Upper lobe of left lung (tissue), 6 donors: ENCODE results near the gene DYRK1A. TPM values are rescaled to one million over a fixed set of nuclear protein-coding genes. Genes with fewer than 3 reads are reported as not detected.

Experiments used
- ATAC-seq, 2 donors: fragments of 200-7000 bp; cut with Tn5 transposase; one replicate each; pipeline ENCODE4 v1.9.1; 2022; ENCODE audit warnings: mild to moderate bottlenecking in 2 of 2, moderate library complexity in 2 of 2; ENCODE audit not compliant: low FRiP score in 2 of 2
- DNase-seq, 2 donors: peaks; one replicate each; pipeline ENCODE4 v3.0.0-alpha.2; 2019 to 2020
- H3K27ac ChIP-seq, 4 donors: fragments of 200-600 bp; sonication (generic); one replicate each; pipeline ENCODE4 v1.5.1; 2016 to 2019
- H3K27me3 ChIP-seq, 4 donors: fragments of 200-600 bp; sonication (generic); one replicate each; pipeline ENCODE4 v1.5.1; 2017 to 2019
- H3K36me3 ChIP-seq, 4 donors: fragments of 200-600 bp; sonication (generic); one replicate each; pipeline ENCODE4 v1.5.1; 2016 to 2019
- H3K4me1 ChIP-seq, 4 donors: fragments of 200-600 bp; sonication (generic); one replicate each; pipeline ENCODE4 v1.5.1; 2018 to 2019
- H3K4me3 ChIP-seq, 4 donors: fragments of 200-600 bp; sonication (generic); one replicate each; pipeline ENCODE4 v1.5.1; 2017 to 2019; ENCODE audit warnings: mild to moderate bottlenecking in 2 of 4, moderate library complexity in 1 of 4
- H3K9me3 ChIP-seq, 4 donors: fragments of 200-600 bp; sonication (generic); one replicate each; pipeline ENCODE4 v1.5.1; 2018 to 2019
- CTCF ChIP-seq, 6 experiments: fragments of 450-650 bp in 4 of 6; fragments of 200-600 bp in 2 of 6; sonication (generic) in 2 of 6; IDR thresholded peaks; one replicate each; pipeline ENCODE4 v1.5.1; 2016 to 2019; ENCODE audit warnings: antibody characterized with exemption in 6 of 6
- EP300 ChIP-seq, 4 donors: sonication (generic); formaldehyde crosslinking; IDR thresholded peaks; one replicate each; pipeline ENCODE4 v1.5.1; 2017; ENCODE audit warnings: antibody characterized with exemption in 4 of 4, control low read depth in 2 of 4
- POLR2A ChIP-seq, 4 donors: fragments of 450-650 bp; IDR thresholded peaks; one replicate each; pipeline ENCODE4 v1.5.1; 2016 to 2017; ENCODE audit warnings: antibody characterized with exemption in 4 of 4, mild to moderate bottlenecking in 2 of 4
- POLR2AphosphoS5 ChIP-seq, 2 donors: sonication (generic); formaldehyde crosslinking; IDR thresholded peaks; one replicate each; pipeline ENCODE4 v1.5.1; 2017; ENCODE audit warnings: antibody characterized with exemption in 2 of 2
- WGBS, 2 donors: methylation state at CpG; one replicate each; pipeline ENCODE4 v1.1.5; 2017 to 2018; 5-methylcytosine and 5-hydroxymethylcytosine counted together
- total RNA-seq, 6 donors: library from RNA; depleted of rRNA in 4 of 6; stranded (reverse); fragments of >200 nt in 4 of 6; gene quantifications; one replicate each; pipeline versions ENCODE4 v1.1.0 to v1.2.1, GENCODE V29; 2016 to 2021
- donor health status: DM: no; HTN: no; CAD: no; lungs with moderate emphysema.
- donor health status: DM: no; HTN: yes; CAD: no; lungs with severe emphysema.

Gene DYRK1A
- total RNA-seq, 6 donors from 2014 or later, result 64.1 to 116 (median 83.2) TPM

GRCh38 chr21:37568415-37568814 is 201.8 kb downstream of the DYRK1A start:
- ATAC-seq (no peak), DNase-seq (no peak)
- Histone ChIP-seq H3K27me3 (no peaks in the 10 kb centered on the region), H3K4me1 (peaks cover 10 to 15% (median 12%) of the 10 kb centered on the region in 4 donors), H3K4me3 (no peak overlapping the region), H3K36me3 (no peaks in the 10 kb centered on the region), H3K27ac (no peak overlapping the region), H3K9me3 (no peaks in the 10 kb centered on the region)
- no peak for TF ChIP-seq CTCF (IDR thresholded peaks at IDR 0.05)
- no peak for TF ChIP-seq POLR2AphosphoS5 (IDR thresholded peaks at IDR 0.05)
- TF ChIP-seq EP300 (IDR thresholded peaks at IDR 0.05), result no peak
- no peak for TF ChIP-seq POLR2A (IDR thresholded peaks at IDR 0.05)
- WGBS, 2 donors, result 77 to 88% methylated on average over 6 of the region's 6 CpGs

- 58 to 69% methylated on average over 5 of the region's 5 CpGs for WGBS, 2 donors
- Histone ChIP-seq H3K9me3 (no peaks in the 10 kb centered on the region), H3K36me3 (no peaks in the 10 kb centered on the region), H3K27me3 (no peaks in the 10 kb centered on the region), H3K4me3 (no peak overlapping the region), H3K4me1 (peaks cover 10 to 15% (median 12%) of the 10 kb centered on the region in 4 donors), H3K27ac (no peak overlapping the region)
- ATAC-seq, result no peak
- TF ChIP-seq CTCF (IDR thresholded peaks at IDR 0.05) (no peak), EP300 (IDR thresholded peaks at IDR 0.05) (no peak), POLR2A (IDR thresholded peaks at IDR 0.05) (no peak), POLR2AphosphoS5 (IDR thresholded peaks at IDR 0.05) (no peak)
- no peak for DNase-seq
Observed at GRCh38 chr21:37568916-37569315, 202.3 kb downstream of the DYRK1A start.

GRCh38 chr21:37571442-37571841 is 204.9 kb downstream of the DYRK1A start:
- H3K27ac ChIP-seq, result no peak overlapping the region
- no peak for ATAC-seq
- H3K9me3 ChIP-seq, result no peaks in the 10 kb centered on the region
- H3K36me3 ChIP-seq, result no peaks in the 10 kb centered on the region
- 87 to 89% methylated on average over 6 of the region's 6 CpGs for WGBS, 2 donors
- DNase-seq, result no peak
- TF ChIP-seq POLR2A (IDR thresholded peaks at IDR 0.05) (no peak), CTCF (IDR thresholded peaks at IDR 0.05) (no peak), POLR2AphosphoS5 (IDR thresholded peaks at IDR 0.05) (no peak), EP300 (IDR thresholded peaks at IDR 0.05) (no peak)
- H3K4me3 ChIP-seq, result no peak overlapping the region
- no peaks in the 10 kb centered on the region for H3K4me1 ChIP-seq
- H3K27me3 ChIP-seq, result no peaks in the 10 kb centered on the region

- Histone ChIP-seq H3K4me1 (no peaks in the 10 kb centered on the region), H3K27ac (no peak overlapping the region), H3K4me3 (no peak overlapping the region), H3K27me3 (no peaks in the 10 kb centered on the region), H3K9me3 (peaks cover 8 to 12% (median 10%) of the 10 kb centered on the region in 4 donors), H3K36me3 (no peaks in the 10 kb centered on the region)
- no peak for DNase-seq
- 87 to 93% methylated on average over 6 of the region's 6 CpGs for WGBS, 2 donors
- ATAC-seq, result no peak
- TF ChIP-seq CTCF (IDR thresholded peaks at IDR 0.05) (no peak), EP300 (IDR thresholded peaks at IDR 0.05) (no peak), POLR2AphosphoS5 (IDR thresholded peaks at IDR 0.05) (no peak), POLR2A (IDR thresholded peaks at IDR 0.05) (no peak)
Observed at GRCh38 chr21:37574316-37574715, 207.7 kb downstream of the DYRK1A start.

- no peak overlapping the region for H3K27ac ChIP-seq
- no peak for TF ChIP-seq POLR2AphosphoS5 (IDR thresholded peaks at IDR 0.05)
- no peak for TF ChIP-seq POLR2A (IDR thresholded peaks at IDR 0.05)
- H3K4me1 ChIP-seq, result no peaks in the 10 kb centered on the region
- DNase-seq (no peak), ATAC-seq (no peak)
- H3K4me3 ChIP-seq, result no peak overlapping the region
- 80 to 97% methylated on average over 1 to 7 of the region's 7 CpGs for WGBS, 2 donors
- H3K27me3 ChIP-seq, result no peaks in the 10 kb centered on the region
- H3K36me3 ChIP-seq, result no peaks in the 10 kb centered on the region
- H3K9me3 ChIP-seq, result peaks cover 8 to 14% (median 11%) of the 10 kb centered on the region in 4 donors
Observed at GRCh38 chr21:37574751-37575150, 208.2 kb downstream of the DYRK1A start.
